ENCODE measurements around the gene CDC40. TPM values are rescaled to one million over a fixed set of nuclear protein-coding genes. Genes with fewer than 3 reads are reported as not detected.

The CDC40 gene
- total and polyA plus RNA-seq, 9 of the 15 experiments (the other 6 are each of a cell fraction or from before 2014, with no cell fraction given) = 9.7 to 26.3 (median 15.7) TPM

- DNase-seq (ENCODE audit: extremely low read depth in 1 of 4, low spot score in 3 of 4) (no peak), ATAC-seq (no peak), FAIRE-seq (no peak)
- ChIA-PET POLR2A (no interaction called here), CTCF (ENCODE audit: low intra/inter-chr PET ratio) (no interaction called here)
- Histone ChIP-seq H3K79me2 (ENCODE audit: control insufficient read depth, insufficient read depth, low read length) (no peaks in the 10 kb centered on the region), H3K9ac (ENCODE audit: insufficient read depth in 1 of 2, low read depth in 2 of 2, low read length in 2 of 2) (no peak overlapping the region), H4K20me1 (replicated peaks; ENCODE audit: control insufficient read depth, insufficient read depth, low read length) (no peaks in the 10 kb centered on the region), H2AFZ (ENCODE audit: low read depth, low read length) (no peak overlapping the region), H3K4me2 (ENCODE audit: insufficient read depth, low read length) (no peak overlapping the region), H3K36me3 (ENCODE audit: control insufficient read depth, insufficient read depth, low read length) (no peaks in the 10 kb centered on the region), H3K4me1 (replicated peaks in 1 of 2; ENCODE audit: control insufficient read depth in 2 of 2, insufficient read depth in 2 of 2, low read length in 2 of 2) (no peaks in the 10 kb centered on the region), H3K27ac (ENCODE audit: extremely low read depth, low read depth, low read length) (no peak overlapping the region), H3K9me1 (ENCODE audit: control insufficient read depth, insufficient read depth, low read length) (no peaks in the 10 kb centered on the region), H3K27me3 (ENCODE audit: control insufficient read depth in 2 of 2, insufficient read depth in 2 of 2, low read length in 2 of 2) (no peaks in the 10 kb centered on the region; a peak in 1 of 5 replicates), H3K4me3 (no peak overlapping the region), H3K9me3 (replicated peaks; ENCODE audit: control insufficient read depth, insufficient read depth, low read depth, low read length) (no peaks in the 10 kb centered on the region)
- intact Hi-C loops (cut with micrococcal nuclease) (no loop called here), in situ Hi-C loops (cut with MboI) (no loop called here)
- TF ChIP-seq ZNF316 (IDR thresholded peaks at IDR 0.05) = 0 out of 2 replicates have a peak, but pooled peaks have one; percentile 23
- no peak for TF ChIP-seq KAT2B (IDR thresholded peaks at IDR 0.05; ENCODE audit: low read depth, low read length)
- no TSS peak for BruUV-seq (replicated peaks)
- 3% methylated on average over 3 of the region's 3 CpGs for WGBS (ENCODE audit: insufficient coverage, low coverage, missing lambda C conversion rate)
These were observed 66.8 kb downstream of the CDC40 start for GRCh38 chr6:110246900-110247546.

GRCh38 chr6:110250058-110250457 is 69.8 kb downstream of the CDC40 start:
- H3K9me1 ChIP-seq (ENCODE audit: control insufficient read depth, insufficient read depth, low read length) = no peaks in the 10 kb centered on the region
- H3K79me2 ChIP-seq (ENCODE audit: control insufficient read depth, insufficient read depth, low read length) = no peaks in the 10 kb centered on the region
- intact Hi-C loops (cut with micrococcal nuclease) (no loop called here), in situ Hi-C loops (cut with MboI) (no loop called here)
- no peaks in the 10 kb centered on the region for H3K36me3 ChIP-seq (ENCODE audit: control insufficient read depth, insufficient read depth, low read length)
- CTCF ChIA-PET (ENCODE audit: low intra/inter-chr PET ratio) = no interaction called here
- ATAC-seq (no peak), FAIRE-seq (no peak), DNase-seq (ENCODE audit: extremely low read depth in 1 of 4, low spot score in 3 of 4) (no peak)
- BruUV-seq (replicated peaks) = no TSS peak
- H3K4me2 ChIP-seq (ENCODE audit: insufficient read depth, low read length) = no peak overlapping the region
- no peak overlapping the region for H3K9ac ChIP-seq (ENCODE audit: insufficient read depth in 1 of 2, low read depth in 2 of 2, low read length in 2 of 2)
- no peaks in the 10 kb centered on the region for H3K4me1 ChIP-seq (replicated peaks in 1 of 2; ENCODE audit: control insufficient read depth in 2 of 2, insufficient read depth in 2 of 2, low read length in 2 of 2)
- POLR2A ChIA-PET = no interaction called here
- no peaks in the 10 kb centered on the region for H4K20me1 ChIP-seq (replicated peaks; ENCODE audit: control insufficient read depth, insufficient read depth, low read length)
- H2AFZ ChIP-seq (ENCODE audit: low read depth, low read length) = no peak overlapping the region
- no peak overlapping the region for H3K27ac ChIP-seq (ENCODE audit: extremely low read depth, low read depth, low read length)
- H3K27me3 ChIP-seq (ENCODE audit: control insufficient read depth in 2 of 2, insufficient read depth in 2 of 2, low read length in 2 of 2) = no peaks in the 10 kb centered on the region; a peak in 1 of 5 replicates
- H3K4me3 ChIP-seq = no peak overlapping the region
- WGBS (ENCODE audit: insufficient coverage, low coverage, missing lambda C conversion rate) = 5% methylated on average over 4 of the region's 4 CpGs
- H3K9me3 ChIP-seq (replicated peaks; ENCODE audit: control insufficient read depth, insufficient read depth, low read depth, low read length) = no peaks in the 10 kb centered on the region
- TF ChIP-seq GTF2B (IDR thresholded peaks at IDR 0.05; ENCODE audit: extremely low read depth, insufficient read length) (no peak), HNRNPL (IDR thresholded peaks at IDR 0.05; ENCODE audit: low read depth, low read length) (no peak), MCM5 (IDR thresholded peaks at IDR 0.05; ENCODE audit: low read depth) (no peak), FOXK1 (CRISPR knock-in tag; IDR thresholded peaks at IDR 0.05; ENCODE audit: borderline replicate concordance) (no peak), ZNF79 (CRISPR knock-in tag; IDR thresholded peaks at IDR 0.05; ENCODE audit: low read depth) (no peak), ATF6 (CRISPR knock-in tag; IDR thresholded peaks at IDR 0.05) (no peak), ATF3 (IDR thresholded peaks at IDR 0.05) (no peak), ATF3 (CRISPR knock-in tag; conservative IDR thresholded peaks at IDR 0.05) (no peak), RBM17 (IDR thresholded peaks at IDR 0.05; ENCODE audit: borderline replicate concordance, low read depth, low read length) (no peak), ZNF224 (CRISPR knock-in tag; IDR thresholded peaks at IDR 0.05) (no peak), MBD2 (IDR thresholded peaks at IDR 0.05; ENCODE audit: borderline replicate concordance, low read depth) (no peak)
